Osteocyte (in vitro differentiated cells): Measurements from ENCODE around the gene BBS10. TPM values are rescaled to one million over a fixed set of nuclear protein-coding genes. Genes with fewer than 3 reads are reported as not detected.

ENCODE experiments used
- DNase-seq: peaks from one replicate; pipeline ENCODE4 v3.0.0; 2021; ENCODE audit warnings: mixed read lengths; ENCODE audit not compliant: unreplicated experiment; ENCODE audit errors: extremely low spot score
- H3K27ac Mint-ChIP-seq: one replicate; pipeline ENCODE4 v1.8.0; 2021; ENCODE audit warnings: mild to moderate bottlenecking, mixed read lengths; ENCODE audit not compliant: unreplicated experiment
- H3K27me3 Mint-ChIP-seq: one replicate; pipeline ENCODE4 v1.8.0; 2021; ENCODE audit warnings: mixed read lengths; ENCODE audit not compliant: unreplicated experiment
- H3K36me3 Mint-ChIP-seq: one replicate; pipeline ENCODE4 v1.8.0; 2021; ENCODE audit warnings: mixed read lengths; ENCODE audit not compliant: unreplicated experiment
- H3K4me1 Mint-ChIP-seq: one replicate; pipeline ENCODE4 v1.8.0; 2021; ENCODE audit warnings: mixed read lengths; ENCODE audit not compliant: unreplicated experiment
- H3K4me3 Mint-ChIP-seq: one replicate; pipeline ENCODE4 v1.8.0; 2021; ENCODE audit warnings: mild to moderate bottlenecking, moderate library complexity, mixed read lengths; ENCODE audit not compliant: unreplicated experiment
- H3K9me3 Mint-ChIP-seq: one replicate; pipeline ENCODE4 v1.8.0; 2021; ENCODE audit warnings: mixed read lengths; ENCODE audit not compliant: unreplicated experiment
- total RNA-seq: library from RNA; stranded (reverse); gene quantifications from 2 replicates; pipeline ENCODE4 v1.2.1, GENCODE V29; 2021
- TF ChIP-seq, protein P1 (sequence below): fragments of 200-600 bp; sonication (generic); IDR thresholded peaks from 2 replicates; pipeline ENCODE4 v1.5.0; 2021; ENCODE audit warnings: antibody characterized with exemption, mild to moderate bottlenecking, moderate library complexity

BBS10 gene
- total RNA-seq, 1 donor from 2014 or later = 10.5 TPM

DNA sequence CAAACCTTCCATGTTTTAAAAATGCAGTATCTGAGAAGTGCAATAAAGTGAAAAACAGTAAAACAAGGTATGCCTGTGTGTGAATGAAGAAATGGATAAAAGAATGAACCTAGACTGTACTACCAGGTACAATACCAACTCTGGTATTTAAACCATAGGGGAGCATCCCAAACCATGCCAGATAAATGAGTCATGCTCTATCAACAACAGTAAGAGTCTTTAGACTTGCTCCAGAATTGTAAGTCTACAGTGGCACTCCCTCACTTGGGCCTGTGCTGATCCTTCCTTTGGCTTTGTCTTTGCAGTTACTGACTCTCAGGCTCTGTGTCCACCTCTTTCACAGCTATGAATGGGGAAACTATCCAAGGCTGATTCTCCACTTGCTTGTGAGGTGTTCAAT lies 38.1 kb downstream of the BBS10 start:
- no peaks in the 10 kb centered on the region for H3K9me3 Mint-ChIP-seq

DNA sequence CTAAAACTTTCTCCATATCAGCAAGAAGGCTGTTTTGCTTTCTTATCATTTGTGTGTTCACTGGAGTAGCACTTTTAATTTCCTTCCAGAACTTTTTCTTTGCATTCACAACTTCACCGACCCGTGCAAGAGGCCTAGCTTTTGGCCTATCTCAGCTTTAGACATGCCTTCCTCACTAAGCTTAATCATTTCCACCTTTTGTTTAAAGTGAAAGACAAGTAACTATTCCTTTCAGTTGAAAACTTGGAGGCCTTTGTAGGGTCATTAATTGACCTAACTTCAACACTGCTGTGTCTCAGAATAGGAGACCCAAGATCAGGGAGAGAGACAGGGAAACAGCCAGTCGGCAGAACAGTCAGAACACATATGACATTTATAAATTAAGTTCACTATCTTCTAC lies 39.3 kb downstream of the BBS10 start:
- no peak for DNase-seq
- no peaks in the 10 kb centered on the region for H3K27me3 Mint-ChIP-seq
- H3K4me3 Mint-ChIP-seq = no peak overlapping the region
- H3K36me3 Mint-ChIP-seq = no peaks in the 10 kb centered on the region
- TF ChIP-seq, protein P1, sequence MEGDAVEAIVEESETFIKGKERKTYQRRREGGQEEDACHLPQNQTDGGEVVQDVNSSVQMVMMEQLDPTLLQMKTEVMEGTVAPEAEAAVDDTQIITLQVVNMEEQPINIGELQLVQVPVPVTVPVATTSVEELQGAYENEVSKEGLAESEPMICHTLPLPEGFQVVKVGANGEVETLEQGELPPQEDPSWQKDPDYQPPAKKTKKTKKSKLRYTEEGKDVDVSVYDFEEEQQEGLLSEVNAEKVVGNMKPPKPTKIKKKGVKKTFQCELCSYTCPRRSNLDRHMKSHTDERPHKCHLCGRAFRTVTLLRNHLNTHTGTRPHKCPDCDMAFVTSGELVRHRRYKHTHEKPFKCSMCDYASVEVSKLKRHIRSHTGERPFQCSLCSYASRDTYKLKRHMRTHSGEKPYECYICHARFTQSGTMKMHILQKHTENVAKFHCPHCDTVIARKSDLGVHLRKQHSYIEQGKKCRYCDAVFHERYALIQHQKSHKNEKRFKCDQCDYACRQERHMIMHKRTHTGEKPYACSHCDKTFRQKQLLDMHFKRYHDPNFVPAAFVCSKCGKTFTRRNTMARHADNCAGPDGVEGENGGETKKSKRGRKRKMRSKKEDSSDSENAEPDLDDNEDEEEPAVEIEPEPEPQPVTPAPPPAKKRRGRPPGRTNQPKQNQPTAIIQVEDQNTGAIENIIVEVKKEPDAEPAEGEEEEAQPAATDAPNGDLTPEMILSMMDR = no peak
- H3K27ac Mint-ChIP-seq = no peak overlapping the region
- peaks cover 22% of the 10 kb centered on the region for H3K4me1 Mint-ChIP-seq
- no peaks in the 10 kb centered on the region for H3K9me3 Mint-ChIP-seq

More for the DNA sequence above, 38.1 kb downstream of the BBS10 start:
- no peak for DNase-seq
- TF ChIP-seq, protein P1 = no peak
- Mint-ChIP-seq H3K4me3 (no peak overlapping the region), H3K27me3 (no peaks in the 10 kb centered on the region), H3K27ac (no peak overlapping the region), H3K4me1 (peaks cover 22% of the 10 kb centered on the region), H3K36me3 (no peaks in the 10 kb centered on the region)

DNA sequence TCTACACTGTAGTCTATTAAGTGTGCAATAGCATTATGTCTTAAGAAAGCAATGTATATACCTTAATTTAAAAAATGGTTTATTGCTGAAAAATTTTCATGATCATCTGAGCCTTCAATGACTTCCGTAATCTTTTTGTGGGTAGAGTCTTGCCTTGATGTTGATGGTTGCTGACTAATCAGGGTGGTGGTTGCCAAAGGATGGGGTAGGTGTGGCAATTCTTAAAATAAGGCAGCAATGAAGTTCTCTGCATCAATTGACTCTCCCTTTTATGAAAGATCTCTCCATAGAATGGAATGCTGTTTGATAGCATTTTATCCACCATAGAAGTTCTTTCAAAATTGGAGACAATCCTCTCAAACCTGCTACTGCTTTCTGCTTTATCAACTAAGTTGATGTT lies 41.1 kb downstream of the BBS10 start:
- no peak for DNase-seq
- Mint-ChIP-seq H3K9me3 (no peaks in the 10 kb centered on the region), H3K36me3 (no peaks in the 10 kb centered on the region), H3K4me3 (no peak overlapping the region), H3K27ac (no peak overlapping the region), H3K4me1 (peaks cover 28% of the 10 kb centered on the region), H3K27me3 (no peaks in the 10 kb centered on the region)
- TF ChIP-seq, protein P1 = no peak

DNA sequence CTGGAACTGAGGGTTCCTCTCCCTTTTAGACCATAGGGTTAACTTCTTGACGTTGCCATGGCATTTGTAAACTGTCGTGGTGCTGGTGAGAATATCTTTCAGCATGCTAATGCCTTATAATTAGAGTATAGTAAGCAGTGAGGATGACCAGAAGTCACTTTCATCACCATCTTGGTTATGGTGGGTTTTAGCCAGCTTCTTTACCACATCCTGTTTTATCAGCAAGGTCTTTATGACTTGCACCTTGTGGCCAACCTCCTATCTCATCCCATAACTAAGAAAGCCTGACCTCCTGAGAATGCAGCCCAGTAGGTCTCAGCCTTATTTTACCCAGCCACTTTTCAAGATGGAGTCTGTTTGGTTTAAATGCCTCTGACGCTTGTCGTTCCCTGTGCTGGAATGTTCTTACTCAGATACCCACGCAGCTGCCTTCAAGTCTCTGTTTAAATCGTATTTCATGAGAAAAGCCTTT lies 44.2 kb downstream of the BBS10 start:
- DNase-seq = no peak
- no peaks in the 10 kb centered on the region for H3K27me3 Mint-ChIP-seq
- no peak overlapping the region for H3K27ac Mint-ChIP-seq
- no peaks in the 10 kb centered on the region for H3K9me3 Mint-ChIP-seq
- TF ChIP-seq, protein P1 = no peak
- peaks cover 16% of the 10 kb centered on the region for H3K4me1 Mint-ChIP-seq
- H3K36me3 Mint-ChIP-seq = no peaks in the 10 kb centered on the region
- H3K4me3 Mint-ChIP-seq = no peak overlapping the region

DNA sequence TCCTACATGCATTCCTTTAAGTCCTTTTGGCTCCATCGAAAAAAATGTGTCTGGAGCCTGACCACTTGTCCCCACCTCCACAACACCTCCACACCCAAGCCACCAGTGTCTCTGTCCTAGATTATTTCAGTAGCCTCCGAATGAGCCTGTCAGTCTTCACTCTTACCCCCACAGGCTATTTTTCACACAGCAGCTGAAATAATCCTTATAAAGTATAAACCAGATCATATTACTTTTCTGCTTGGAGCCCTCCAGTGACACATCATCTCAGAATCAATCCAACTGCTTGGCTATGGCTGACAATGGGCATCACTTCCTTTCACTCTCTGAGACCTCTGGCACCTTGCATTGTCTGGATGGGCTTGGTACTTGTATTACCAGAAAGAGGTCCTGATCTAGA lies 44.9 kb downstream of the BBS10 start:
- Mint-ChIP-seq H3K4me1 (peaks cover 16% of the 10 kb centered on the region), H3K36me3 (no peaks in the 10 kb centered on the region), H3K4me3 (no peak overlapping the region), H3K9me3 (no peaks in the 10 kb centered on the region), H3K27ac (peak overlapping the region; percentile 76), H3K27me3 (no peaks in the 10 kb centered on the region)
- TF ChIP-seq, protein P1 = no peak
- no peak for DNase-seq
